SK-N-SH (cell line): ENCODE results near the gene MYL2. TPM values are rescaled to one million over a fixed set of nuclear protein-coding genes. Genes with fewer than 3 reads are reported as not detected.

ENCODE experiments used
- CTCF ChIA-PET: fragments of 300-600, 350-600 bp; formaldehyde crosslinking; extraction: SDS; loops from one replicate; lab custom pipeline; 2021; lab: Yijun Ruan, JAX
- POLR2A ChIA-PET: fragments of 350-600 bp; sonication (Branson Sonifier 250); formaldehyde crosslinking; extraction: SDS; loops from one replicate; lab custom pipeline; 2020; ENCODE audit warnings: antibody characterized with exemption, inconsistent platforms; lab: Yijun Ruan, JAX
- DNase-seq: peaks from one replicate; pipeline ENCODE4 v3.0.0; 2012
- H2AFZ ChIP-seq: fragments of 200-600 bp; sonication (generic); 2 replicates; pipeline ENCODE4 v1.8.1; 2016; ENCODE audit warnings: antibody characterized with exemption, mild to moderate bottlenecking, low read depth
- H3F3A ChIP-seq: fragments of 200-600 bp; sonication (generic); replicated peaks from 2 replicates; pipeline ENCODE3; 2016; ENCODE audit warnings: antibody characterized with exemption, mild to moderate bottlenecking; ENCODE audit not compliant: insufficient read depth
- H3K27ac ChIP-seq, 2 experiments: fragments of 200-500 bp in 1 of 2; fragments of 200-600 bp in 1 of 2; sonication (Bioruptor generic) in 1 of 2; sonication (generic), shearing (Covaris generic) in 1 of 2; 2 replicates each; pipeline versions ENCODE4 v1.5.1 to v1.6.1; 2014 to 2016; ENCODE audit warnings: low read depth in 2 of 2, inconsistent platforms in 1 of 2, low read length in 1 of 2, mild to moderate bottlenecking in 1 of 2, mixed read lengths in 1 of 2
- H3K27me3 ChIP-seq: fragments of 200-600 bp; sonication (generic), shearing (Covaris generic); 2 replicates; pipeline ENCODE4 v1.6.1; 2016; ENCODE audit warnings: mixed run types; ENCODE audit not compliant: insufficient read depth
- H3K36me3 ChIP-seq, 2 experiments: fragments of 200-500 bp in 1 of 2; fragments of 200-600 bp in 1 of 2; sonication (Bioruptor generic) in 1 of 2; sonication (generic) in 1 of 2; replicated peaks in 1 of 2; 2 replicates each; pipeline versions ENCODE3 to v1.5.1; 2014 to 2016; ENCODE audit warnings: low read length in 1 of 2, mild to moderate bottlenecking in 1 of 2; ENCODE audit not compliant: insufficient read depth in 2 of 2, control insufficient read depth in 1 of 2
- H3K4me1 ChIP-seq, 2 experiments: fragments of 200-500 bp in 1 of 2; fragments of 200-600 bp in 1 of 2; sonication (Bioruptor generic) in 1 of 2; sonication (generic), shearing (Covaris generic) in 1 of 2; 2 replicates each; pipeline versions ENCODE4 v1.5.1 to v1.6.1; 2014 to 2016; ENCODE audit warnings: low read depth in 1 of 2, low read length in 1 of 2, mixed run types in 1 of 2; ENCODE audit not compliant: insufficient read depth in 2 of 2, control insufficient read depth in 1 of 2
- H3K4me2 ChIP-seq: fragments of 200-600 bp; sonication (generic), shearing (Covaris generic); 2 replicates; pipeline ENCODE4 v1.6.1; 2017; ENCODE audit warnings: mixed run types
- H3K4me3 ChIP-seq, 2 experiments: fragments of 200-500 bp in 1 of 2; fragments of 200-600 bp in 1 of 2; sonication (Bioruptor generic) in 1 of 2; sonication (generic), shearing (Covaris generic) in 1 of 2; 2 replicates each; pipeline versions ENCODE4 v1.5.1 to v1.8.1; 2014 to 2016; ENCODE audit warnings: low read depth in 2 of 2, inconsistent platforms in 1 of 2, low read length in 1 of 2, mild to moderate bottlenecking in 1 of 2, mixed read lengths in 1 of 2, moderate library complexity in 1 of 2
- H3K79me2 ChIP-seq: fragments of 200-600 bp; sonication (generic); 2 replicates; pipeline ENCODE4 v1.8.1; 2017; ENCODE audit warnings: mild to moderate bottlenecking; ENCODE audit not compliant: insufficient read depth
- H3K9ac ChIP-seq: fragments of 200-600 bp; sonication (generic); 2 replicates; pipeline ENCODE4 v1.6.1; 2017; ENCODE audit warnings: mixed run types
- H3K9me2 ChIP-seq: fragments of 200-600 bp; sonication (generic); 2 replicates; pipeline ENCODE4 v1.6.1; 2017; ENCODE audit warnings: mixed run types
- H3K9me3 ChIP-seq: fragments of 200-600 bp; sonication (generic); 2 replicates; pipeline ENCODE4 v1.6.1; 2017; ENCODE audit warnings: mixed run types, mild to moderate bottlenecking, moderate library complexity
- H4K20me1 ChIP-seq: fragments of 200-600 bp; sonication (generic); 2 replicates; pipeline ENCODE4 v1.6.1; 2017; ENCODE audit warnings: mild to moderate bottlenecking, mixed run types; ENCODE audit not compliant: insufficient read depth
- CHD2 ChIP-seq: fragments of 150-350 bp; IDR thresholded peaks from 2 replicates; pipeline ENCODE4 v1.6.1; 2018; ENCODE audit warnings: low read length; ENCODE audit not compliant: partially characterized antibody
- ELF1 ChIP-seq: IDR thresholded peaks from 2 replicates; pipeline ENCODE4 v1.4.0; 2012
- FOXJ3 ChIP-seq: sonication (generic); formaldehyde crosslinking; IDR thresholded peaks from 2 replicates; pipeline ENCODE4 v1.5.1; 2020; ENCODE audit warnings: mild to moderate bottlenecking, missing genetic modification reagents
- GABPA ChIP-seq: IDR thresholded peaks from 2 replicates; pipeline ENCODE4 v1.4.0; 2012; ENCODE audit warnings: low read depth, mild to moderate bottlenecking
- GATA2 ChIP-seq: sonication (generic); formaldehyde crosslinking; IDR thresholded peaks from 2 replicates; pipeline ENCODE4 v1.5.0; 2020; ENCODE audit warnings: mild to moderate bottlenecking, missing genetic modification reagents
- JUND ChIP-seq: IDR thresholded peaks from 2 replicates; pipeline ENCODE4 v1.4.0; 2012
- MXI1 ChIP-seq: IDR thresholded peaks from 2 replicates; pipeline ENCODE4 v1.6.1; 2012; ENCODE audit warnings: mild to moderate bottlenecking, low read depth, low read length, improper control_type of control experiment
- POLR2AphosphoS5 ChIP-seq: IDR thresholded peaks from 2 replicates; pipeline ENCODE4 v1.6.1; 2012; ENCODE audit warnings: low read depth, low read length
- RAD21 ChIP-seq: IDR thresholded peaks from 2 replicates; pipeline ENCODE4 v1.6.1; 2012; ENCODE audit warnings: mild to moderate bottlenecking, low read length
- REST ChIP-seq: IDR thresholded peaks from 2 replicates; pipeline ENCODE4 v1.6.1; 2012; ENCODE audit warnings: mild to moderate bottlenecking, low read depth, low read length, moderate library complexity
- SIN3A ChIP-seq: IDR thresholded peaks from 2 replicates; pipeline ENCODE4 v1.6.1; 2012; ENCODE audit warnings: low read depth, mild to moderate bottlenecking, low read length, moderate library complexity, borderline replicate concordance
- TAF1 ChIP-seq: IDR thresholded peaks from 2 replicates; pipeline ENCODE4 v1.6.1; 2012; ENCODE audit warnings: low read depth, mild to moderate bottlenecking, low read length, moderate library complexity, borderline replicate concordance
- YY1 ChIP-seq: IDR thresholded peaks from 2 replicates; pipeline ENCODE4 v1.4.0; 2012; ENCODE audit warnings: low read depth, mild to moderate bottlenecking
- ZBTB33 ChIP-seq: IDR thresholded peaks from 2 replicates; pipeline ENCODE4 v1.4.0; 2012; ENCODE audit warnings: low read depth, borderline replicate concordance
- WGBS: methylation state at CpG from one replicate; pipeline ENCODE4 v1.1.6; 2017; ENCODE audit warnings: low lambda C conversion rate; 5-methylcytosine and 5-hydroxymethylcytosine counted together
- polyA plus RNA-seq, 3 experiments: library from polyadenylated mRNA; depleted of rRNA; stranded (reverse); fragments of >200 nt; gene quantifications; 2 replicates each; pipeline ENCODE4 v1.2.3, GENCODE V29; 2012
- TF ChIP-seq, protein P1 (sequence below): IDR thresholded peaks from 2 replicates; pipeline ENCODE4 v1.4.0; 2012; ENCODE audit warnings: low read depth, borderline replicate concordance
- TF ChIP-seq, protein P2 (sequence below): fragments of 150-350 bp; IDR thresholded peaks from 2 replicates; pipeline ENCODE4 v1.6.1; 2017; ENCODE audit warnings: antibody characterized with exemption, low read length, low read depth, borderline replicate concordance

MYL2 gene
- polyA plus RNA-seq, 1 of the 3 experiments (the other 2 are of a cell fraction) = not detected

DNA sequence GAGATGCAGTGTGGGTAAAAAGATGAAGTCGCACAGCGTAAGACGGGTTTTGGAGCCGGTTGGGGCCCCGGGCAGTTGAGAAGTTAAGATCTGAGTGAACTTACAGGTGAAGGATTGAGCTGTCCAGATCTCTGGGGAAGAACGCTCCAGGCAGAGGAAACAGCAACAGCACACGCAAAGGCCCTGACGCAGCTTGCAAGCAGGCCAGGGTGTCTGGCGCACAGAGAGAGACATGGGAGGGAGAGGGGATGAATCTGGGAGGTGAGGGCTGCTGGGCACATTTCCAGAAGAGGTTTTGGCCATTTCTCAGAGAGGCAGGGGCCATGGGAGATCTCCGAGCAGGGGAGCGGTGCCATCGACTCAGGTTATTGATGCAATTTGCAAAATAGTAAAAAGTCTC is 31.0 kb downstream of the MYL2 start:
- Histone ChIP-seq H2AFZ (no peak overlapping the region), H3K9me3 (no peaks in the 10 kb centered on the region), H3K9me2 (no peaks in the 10 kb centered on the region), H3K9ac (no peak overlapping the region), H3K27ac (no peak overlapping the region), H3F3A (peaks cover 7% of the 10 kb centered on the region), H3K36me3 (no peaks in the 10 kb centered on the region), H3K4me3 (no peak overlapping the region), H3K4me2 (no peak overlapping the region), H3K27me3 (no peaks in the 10 kb centered on the region; the same call in 1 of the 2 replicates), H3K4me1 (no peaks in the 10 kb centered on the region; a peak in 1 of 4 replicates), H4K20me1 (no peaks in the 10 kb centered on the region), H3K79me2 (no peaks in the 10 kb centered on the region)
- DNase-seq = no peak
- 66% methylated on average over 12 of the region's 12 CpGs for WGBS
- ChIA-PET POLR2A (no interaction called here), CTCF (interaction anchor here (1.3 to 2.3 kb wide), 2 partner anchors 35 to 62 kb away, joined by 3 to 29 read pairs; no protein-coding TSS in a partner anchor)
- TF ChIP-seq SIN3A = no peak
- no peak for TF ChIP-seq JUND
- TF ChIP-seq GABPA = no peak
- no peak for TF ChIP-seq FOXJ3
- no peak for TF ChIP-seq TAF1

GRCh38 chr12:110888256-110888991 is 32.0 kb downstream of the MYL2 start:
- no peaks in the 10 kb centered on the region for H3K79me2 ChIP-seq
- no peaks in the 10 kb centered on the region for H3K27me3 ChIP-seq
- 42% methylated on average over 4 of the region's 5 CpGs for WGBS
- H3K4me2 ChIP-seq = no peak overlapping the region
- peak overlapping the region in 1 of 2 experiments; percentile 60; a peak in 1 of 4 replicates for H3K4me3 ChIP-seq
- CTCF ChIA-PET = interaction anchor here (0.6 to 4.3 kb wide), 60 partner anchors 8 to 974 kb away, joined by 3 to 35 read pairs (median 4); partner anchors contain the start of genes ARPC3, CCDC63, FAM216A and PPP1CC
- no peaks in the 10 kb centered on the region for H3K9me3 ChIP-seq
- no peak for DNase-seq
- H4K20me1 ChIP-seq = no peaks in the 10 kb centered on the region
- no peaks in the 10 kb centered on the region for H3K36me3 ChIP-seq
- H3K4me1 ChIP-seq = no peaks in the 10 kb centered on the region; a peak in 1 of 4 replicates
- H3F3A ChIP-seq = peaks cover 4% of the 10 kb centered on the region
- POLR2A ChIA-PET = interaction anchor here (1.0 kb wide), 1 partner anchor 438 kb away, joined by 3 read pairs; the partner anchor contains the start of gene ARPC3
- H3K9me2 ChIP-seq = no peaks in the 10 kb centered on the region
- no peak overlapping the region for H3K27ac ChIP-seq
- no peak overlapping the region for H2AFZ ChIP-seq
- H3K9ac ChIP-seq = no peak overlapping the region
- TF ChIP-seq SIN3A = no peak
- TF ChIP-seq ZBTB33 = no peak
- no peak for TF ChIP-seq MXI1
- TF ChIP-seq JUND = no peak
- TF ChIP-seq, protein P1, sequence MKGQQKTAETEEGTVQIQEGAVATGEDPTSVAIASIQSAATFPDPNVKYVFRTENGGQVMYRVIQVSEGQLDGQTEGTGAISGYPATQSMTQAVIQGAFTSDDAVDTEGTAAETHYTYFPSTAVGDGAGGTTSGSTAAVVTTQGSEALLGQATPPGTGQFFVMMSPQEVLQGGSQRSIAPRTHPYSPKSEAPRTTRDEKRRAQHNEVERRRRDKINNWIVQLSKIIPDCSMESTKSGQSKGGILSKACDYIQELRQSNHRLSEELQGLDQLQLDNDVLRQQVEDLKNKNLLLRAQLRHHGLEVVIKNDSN = no peak
- TF ChIP-seq, protein P2, sequence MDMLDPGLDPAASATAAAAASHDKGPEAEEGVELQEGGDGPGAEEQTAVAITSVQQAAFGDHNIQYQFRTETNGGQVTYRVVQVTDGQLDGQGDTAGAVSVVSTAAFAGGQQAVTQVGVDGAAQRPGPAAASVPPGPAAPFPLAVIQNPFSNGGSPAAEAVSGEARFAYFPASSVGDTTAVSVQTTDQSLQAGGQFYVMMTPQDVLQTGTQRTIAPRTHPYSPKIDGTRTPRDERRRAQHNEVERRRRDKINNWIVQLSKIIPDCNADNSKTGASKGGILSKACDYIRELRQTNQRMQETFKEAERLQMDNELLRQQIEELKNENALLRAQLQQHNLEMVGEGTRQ = no peak
- no peak for TF ChIP-seq CHD2
- TF ChIP-seq POLR2AphosphoS5 = no peak
- TF ChIP-seq RAD21 = no peak
- no peak for TF ChIP-seq GATA2 (CRISPR knock-in tag)
- no peak for TF ChIP-seq GABPA
- TF ChIP-seq REST = no peak
- no peak for TF ChIP-seq ELF1
- no peak for TF ChIP-seq YY1
